Measurements from ENCODE around the gene ABCD2. TPM values are rescaled to one million over a fixed set of nuclear protein-coding genes. Genes with fewer than 3 reads are reported as not detected.
"Not testable (repeated sequence)": the region's sequence is repeated elsewhere in the genome, so short reads cannot be mapped to it uniquely, and the experiment has no call there.

The ABCD2 gene
- total RNA-seq, 4 donors from 2014 or later, result 0.35 to 2.6 (median 1.7) TPM

GRCh38 chr12:39626033-39626814, 6.6 kb upstream of the ABCD2 start:
- no peaks in the 10 kb centered on the region for H3K4me1 ChIP-seq
- 80 to 97% methylated on average over 5 to 7 of the region's 20 CpGs for WGBS, 2 donors (ENCODE audit: low coverage in 1 of 2)
- H3K36me3 ChIP-seq, result no peaks in the 10 kb centered on the region
- ATAC-seq, result no peak
- H3K27me3 ChIP-seq, result no peaks in the 10 kb centered on the region
- no peak overlapping the region for H3K27ac ChIP-seq
- TF ChIP-seq POLR2A (IDR thresholded peaks at IDR 0.05) (no peak), EP300 (IDR thresholded peaks at IDR 0.05) (no peak), POLR2AphosphoS5 (IDR thresholded peaks at IDR 0.05) (no peak), CTCF (IDR thresholded peaks at IDR 0.05) (no peak)
- H3K9me3 ChIP-seq, result no peaks in the 10 kb centered on the region
- H3K4me3 ChIP-seq, result no peak overlapping the region

- no peak for ATAC-seq
- WGBS, 2 donors (ENCODE audit: low coverage in 1 of 2), result 59 to 89% methylated on average over 1 of the region's 1 CpG
- Histone ChIP-seq H3K4me1 (peaks cover 0 to 6% (median 4%) of the 10 kb centered on the region in 3 donors), H3K27ac (no peak overlapping the region), H3K36me3 (no peaks in the 10 kb centered on the region), H3K4me3 (no peak overlapping the region), H3K9me3 (no peaks in the 10 kb centered on the region), H3K27me3 (no peaks in the 10 kb centered on the region)
- TF ChIP-seq POLR2A (IDR thresholded peaks at IDR 0.05) (no peak), POLR2AphosphoS5 (IDR thresholded peaks at IDR 0.05) (no peak), EP300 (IDR thresholded peaks at IDR 0.05) (no peak), CTCF (IDR thresholded peaks at IDR 0.05) (no peak)
These were observed 4.3 kb upstream of the ABCD2 start for GRCh38 chr12:39623919-39624318.

DNA sequence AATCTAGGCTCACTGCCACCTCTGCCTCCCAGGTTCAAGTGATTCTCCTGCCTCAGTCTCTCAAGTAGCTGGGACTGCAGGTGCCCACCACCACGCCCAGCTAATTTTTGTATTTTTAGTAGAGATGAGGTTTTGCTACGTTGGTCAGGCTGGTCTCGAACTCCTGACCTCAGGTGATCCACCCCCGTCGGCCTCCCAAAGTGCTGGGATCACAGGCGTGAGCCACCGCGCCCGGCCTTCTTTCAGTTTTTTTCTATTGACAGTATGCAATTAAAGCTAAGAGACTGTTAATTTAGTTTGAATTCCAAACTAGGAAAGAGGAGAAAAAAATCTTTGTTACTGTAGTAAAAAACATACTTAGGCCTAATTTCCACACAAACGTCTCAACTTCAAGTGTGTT, 3.6 kb upstream of the ABCD2 start:
- not testable (repeated sequence) for H3K27me3 ChIP-seq, ATAC-seq, H3K36me3 ChIP-seq, H3K4me3 ChIP-seq, H3K9me3 ChIP-seq, H3K27ac ChIP-seq
- peaks cover 0 to 13% (median 4%) of the 10 kb centered on the region in 3 donors for H3K4me1 ChIP-seq
- WGBS, 2 donors (ENCODE audit: low coverage in 1 of 2), result 90 to 96% methylated on average over 2 to 7 of the region's 10 CpGs

DNA sequence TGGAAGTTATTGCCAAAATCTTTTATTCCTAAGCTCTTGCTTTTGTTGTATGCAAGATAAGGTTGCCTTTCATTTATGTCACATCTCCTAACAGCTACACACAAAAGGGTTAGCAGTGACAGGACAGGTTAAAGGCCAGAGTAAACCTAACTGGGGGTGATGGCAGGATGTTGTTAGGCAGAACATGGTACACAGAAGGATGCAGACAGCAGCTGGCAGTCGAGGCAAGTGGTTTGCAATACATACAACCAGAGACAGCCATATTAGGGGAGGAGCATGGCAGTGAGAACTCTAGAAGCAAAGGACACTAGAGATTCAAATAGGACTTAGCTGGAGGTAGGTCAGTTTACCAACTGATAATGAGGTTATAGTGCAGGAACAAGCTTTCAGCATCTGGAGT, 2.7 kb upstream of the ABCD2 start:
- 63 to 80% methylated on average over 1 of the region's 1 CpG for WGBS, 2 donors (ENCODE audit: low coverage in 1 of 2)
- Histone ChIP-seq H3K27ac (no peak overlapping the region), H3K4me1 (peaks cover 0 to 22% (median 4%) of the 10 kb centered on the region in 3 donors), H3K27me3 (no peaks in the 10 kb centered on the region), H3K9me3 (no peaks in the 10 kb centered on the region), H3K36me3 (no peaks in the 10 kb centered on the region), H3K4me3 (no peak overlapping the region)
- TF ChIP-seq EP300 (IDR thresholded peaks at IDR 0.05) (no peak), CTCF (IDR thresholded peaks at IDR 0.05) (no peak), POLR2A (IDR thresholded peaks at IDR 0.05) (no peak), POLR2AphosphoS5 (IDR thresholded peaks at IDR 0.05) (no peak)
- ATAC-seq, result no peak

- no peak for ATAC-seq
These were observed 2.1 kb upstream of the ABCD2 start for GRCh38 chr12:39621670-39622069.

More at GRCh38 chr12:39621670-39622069, 2.1 kb upstream of the ABCD2 start:
- TF ChIP-seq POLR2AphosphoS5 (IDR thresholded peaks at IDR 0.05), result no peak
- no peak for TF ChIP-seq CTCF (IDR thresholded peaks at IDR 0.05)
- no peak for TF ChIP-seq POLR2A (IDR thresholded peaks at IDR 0.05)
- no peak for TF ChIP-seq EP300 (IDR thresholded peaks at IDR 0.05)
- Histone ChIP-seq H3K4me3 (no peak overlapping the region), H3K27ac (no peak overlapping the region), H3K27me3 (no peaks in the 10 kb centered on the region), H3K36me3 (no peaks in the 10 kb centered on the region), H3K4me1 (peaks cover 0 to 28% (median 4%) of the 10 kb centered on the region in 3 donors), H3K9me3 (no peaks in the 10 kb centered on the region)

Measured in gastroesophageal sphincter (tissue), 4 donors.